ENCODE measurements around the gene KISS1R.

DNA sequence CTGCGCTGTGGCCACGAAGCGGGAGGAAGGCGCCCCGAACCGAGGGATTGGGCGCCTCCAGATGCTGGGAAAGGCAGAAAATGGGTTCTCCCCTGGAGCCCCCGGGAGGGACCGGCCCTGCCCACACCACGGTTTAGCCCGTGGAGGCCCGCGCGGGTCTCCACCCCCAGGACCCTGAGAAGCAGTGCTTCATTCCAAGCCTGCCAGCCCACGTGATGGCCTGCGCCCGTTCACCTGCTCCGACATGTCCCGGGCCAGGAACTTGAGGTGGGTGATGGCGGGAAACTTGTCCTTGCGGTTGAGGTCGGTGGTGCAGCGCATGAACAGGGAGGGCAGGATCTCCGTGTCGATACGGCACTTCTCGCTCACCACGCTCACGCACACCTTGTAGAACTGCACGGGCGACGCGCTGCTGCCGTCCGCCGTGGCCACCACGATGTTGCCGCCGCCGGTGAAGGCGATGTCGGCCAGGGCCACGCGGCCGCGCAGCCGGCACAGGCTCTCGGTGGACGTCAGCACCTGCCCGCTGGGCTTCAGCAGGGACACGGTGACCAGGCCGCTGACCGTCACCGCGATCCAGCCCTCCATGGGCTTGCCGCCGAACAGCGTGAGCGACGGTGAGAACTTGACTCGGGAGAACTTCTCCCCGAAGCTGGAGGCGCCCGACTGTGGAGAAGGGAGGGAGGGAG, 31.5 kb upstream of the KISS1R start:
- no peak for TF ChIP-seq EZH2 (IDR thresholded peaks at IDR 0.05; ENCODE audit: borderline replicate concordance, low read length)
- peak in 1 of 2 donors; percentile 21 for TF ChIP-seq CTCF (conservative IDR thresholded peaks at IDR 0.05 in 1 of 2, IDR thresholded peaks at IDR 0.05 in 1 of 2; ENCODE audit: extremely low read depth in 1 of 2, insufficient read depth in 1 of 2, low read depth in 1 of 2, low read length in 2 of 2)
